GM18505 (cell line): Measurements from ENCODE around the gene SLC41A1.
"Not testable (repeated sequence)": the region's sequence is repeated elsewhere in the genome, so short reads cannot be mapped to it uniquely, and the experiment has no call there.

Experiments used
- ATAC-seq: cut with Tn5 transposase; IDR thresholded peaks from one replicate; pipeline ENCODE4 v1.9.1; 2021; ENCODE audit not compliant: unreplicated experiment
- POLR2A ChIP-seq: IDR thresholded peaks from 4 replicates; pipeline ENCODE4 v1.6.1; 2011; ENCODE audit warnings: borderline replicate concordance; ENCODE audit not compliant: insufficient read depth, insufficient read length; ENCODE audit errors: extremely low read depth

SLC41A1 gene

GRCh38 chr1:205832326-205832751 is 19.3 kb upstream of the SLC41A1 start:
- TF ChIP-seq POLR2A = no peak
- no peak for ATAC-seq

DNA sequence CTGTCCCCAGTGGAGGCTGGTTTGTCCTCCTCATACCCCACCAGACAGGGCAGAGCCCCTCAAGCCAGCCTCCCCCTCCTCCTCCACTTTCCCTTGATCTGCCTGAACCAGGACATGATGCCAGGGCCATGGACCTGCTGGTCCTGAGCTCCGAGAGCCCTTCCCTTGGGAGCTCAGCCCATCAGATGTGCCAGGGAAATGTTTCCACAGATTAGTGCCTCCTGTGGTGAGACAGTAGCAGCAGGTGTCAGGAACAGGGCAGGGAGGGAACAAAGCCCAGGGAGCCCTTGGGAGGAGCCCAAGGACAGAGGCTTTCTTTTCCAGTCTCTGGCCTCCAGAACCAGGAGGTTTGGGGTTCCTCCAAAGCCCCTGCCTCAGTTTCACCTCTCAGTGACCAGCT is 14.6 kb upstream of the SLC41A1 start:
- ATAC-seq = no peak
- TF ChIP-seq POLR2A = no peak

DNA sequence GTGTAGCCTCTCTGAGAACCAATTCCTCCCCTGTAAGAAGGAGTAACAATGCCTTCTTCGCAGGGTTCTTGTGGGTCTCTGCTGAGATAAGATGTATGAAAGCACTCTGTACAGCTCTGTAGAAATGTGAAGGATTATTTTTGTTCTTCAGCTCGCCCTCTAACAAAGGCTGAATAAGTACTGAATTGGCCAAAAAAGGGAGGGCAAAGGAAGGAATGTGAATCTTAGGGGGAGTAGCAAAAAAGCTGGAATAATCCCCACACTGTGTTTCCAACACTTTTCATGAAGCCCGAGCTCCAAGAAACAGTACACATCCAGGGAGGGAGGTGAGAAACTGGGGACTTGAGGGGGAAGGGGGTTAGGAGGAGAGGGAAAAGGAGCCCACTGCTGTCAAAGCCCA is 14.0 kb upstream of the SLC41A1 start:
- no peak for TF ChIP-seq POLR2A
- ATAC-seq = no peak

GRCh38 chr1:205826016-205826806 is 13.2 kb upstream of the SLC41A1 start:
- no peak for ATAC-seq
- TF ChIP-seq POLR2A = no peak

DNA sequence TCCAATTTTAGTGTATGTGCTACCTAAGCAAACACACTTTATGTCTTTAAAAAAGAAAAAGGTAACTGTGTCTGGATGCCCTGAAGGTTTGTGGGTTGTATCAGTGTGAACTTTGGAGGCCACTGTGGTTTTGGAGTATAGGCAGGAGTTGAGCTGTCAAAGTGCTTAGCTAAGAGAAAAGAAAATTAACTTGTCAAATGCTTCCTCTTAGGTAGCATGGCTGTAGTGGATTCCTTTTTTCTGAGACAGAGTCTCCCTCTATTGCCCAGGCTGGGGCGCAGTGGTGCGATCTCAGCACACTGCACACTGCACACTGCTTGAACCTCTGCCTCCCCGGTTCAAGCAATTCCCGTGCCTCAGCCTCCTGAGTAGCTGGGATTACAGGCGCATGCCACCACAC is 11.2 kb upstream of the SLC41A1 start:
- ATAC-seq = no peak
- no peak for TF ChIP-seq POLR2A

- ATAC-seq = not testable (repeated sequence)
Measured at GRCh38 chr1:205823260-205823659, 10.3 kb upstream of the SLC41A1 start.

GRCh38 chr1:205822397-205822796 is 9.4 kb upstream of the SLC41A1 start:
- ATAC-seq = no peak
- TF ChIP-seq POLR2A = no peak

- no peak for ATAC-seq
- TF ChIP-seq POLR2A = no peak
Measured at GRCh38 chr1:205817988-205818387, 5.0 kb upstream of the SLC41A1 start.

DNA sequence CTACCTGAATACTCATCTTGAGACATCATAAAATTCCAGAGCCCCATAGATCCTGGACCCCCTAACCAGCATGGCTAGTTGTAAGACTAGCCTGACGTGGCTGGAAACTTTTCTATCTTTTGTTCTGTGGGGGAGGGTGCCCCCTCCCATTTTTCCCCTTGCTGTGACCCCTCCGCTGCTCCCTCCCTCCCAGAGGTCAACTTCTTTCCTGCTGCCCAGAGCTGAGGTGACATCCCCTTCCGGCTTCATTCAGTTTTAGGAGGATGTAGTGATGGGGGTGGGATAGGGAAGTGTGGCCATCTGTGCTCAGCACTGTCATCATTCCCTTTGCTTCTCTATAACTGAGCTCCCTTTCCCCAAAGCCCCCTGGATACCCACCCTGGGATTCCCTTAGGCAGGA is 4.4 kb upstream of the SLC41A1 start:
- TF ChIP-seq POLR2A = no peak
- no peak for ATAC-seq

DNA sequence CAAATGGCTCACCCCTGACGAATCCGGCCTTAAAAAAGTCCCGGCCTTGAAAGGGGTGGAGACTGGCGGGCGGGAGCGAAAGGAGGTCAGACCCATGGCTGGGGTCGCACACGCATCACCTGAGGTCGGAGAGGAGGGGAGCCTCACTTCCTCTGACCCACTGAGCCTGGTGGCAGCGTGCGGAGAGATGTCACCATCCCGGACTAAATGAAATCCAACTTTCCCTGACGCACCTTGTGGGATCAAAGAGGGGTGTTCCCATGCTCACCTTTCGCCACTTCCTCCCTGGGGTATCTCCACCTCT is 709 bp upstream of the SLC41A1 start:
- no peak for ATAC-seq
- no peak for TF ChIP-seq POLR2A

GRCh38 chr1:205812271-205812877 is 624 bp downstream of the SLC41A1 start:
- ATAC-seq = no peak
- no peak for TF ChIP-seq POLR2A

DNA sequence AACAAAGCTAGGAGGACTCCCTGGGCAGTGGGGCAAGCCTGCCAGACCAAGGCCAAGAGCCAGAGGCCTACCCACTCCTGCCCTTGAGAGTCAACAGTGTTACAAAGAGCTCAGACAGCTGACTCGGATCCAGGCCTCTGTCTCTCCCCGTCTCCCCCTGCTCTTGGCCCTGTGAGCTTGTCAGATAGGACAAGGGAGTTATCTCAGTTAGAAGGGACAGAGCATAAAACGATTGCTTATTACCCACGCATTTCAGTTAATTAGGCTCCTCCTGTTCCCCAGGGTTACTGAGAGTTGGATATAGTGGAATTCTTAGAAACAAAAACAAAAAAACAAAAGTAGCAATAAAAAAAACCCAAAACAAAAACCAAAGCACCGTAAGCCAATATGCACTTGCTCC is 1.3 kb downstream of the SLC41A1 start:
- ATAC-seq = no peak
- no peak for TF ChIP-seq POLR2A

GRCh38 chr1:205810448-205811157 is 2.4 kb downstream of the SLC41A1 start:
- ATAC-seq = no peak

GRCh38 chr1:205809942-205810345 is 3.1 kb downstream of the SLC41A1 start:
- ATAC-seq = no peak
- no peak for TF ChIP-seq POLR2A

More at GRCh38 chr1:205810448-205811157, 2.4 kb downstream of the SLC41A1 start:
- TF ChIP-seq POLR2A = no peak
